Nephron progenitor cell (in vitro differentiated cells): Measurements from ENCODE around the gene KCNAB1.

ENCODE experiments used
- DNase-seq: peaks from one replicate; pipeline ENCODE4 v3.0.0; 2021
- H3K27ac Mint-ChIP-seq: 2 replicates; pipeline ENCODE4 v1.8.0; 2021; ENCODE audit warnings: mild to moderate bottlenecking, moderate library complexity, mixed read lengths
- H3K27me3 Mint-ChIP-seq: 2 replicates; pipeline ENCODE4 v1.8.0; 2021; ENCODE audit warnings: mild to moderate bottlenecking, low read depth, mixed read lengths; ENCODE audit not compliant: poor library complexity
- H3K36me3 Mint-ChIP-seq: 2 replicates; pipeline ENCODE4 v1.8.0; 2021; ENCODE audit warnings: low read depth, mixed read lengths
- H3K4me1 Mint-ChIP-seq: 2 replicates; pipeline ENCODE4 v1.8.0; 2021; ENCODE audit warnings: mixed read lengths
- H3K4me3 Mint-ChIP-seq: 2 replicates; pipeline ENCODE4 v1.8.0; 2021; ENCODE audit warnings: mild to moderate bottlenecking, moderate library complexity, mixed read lengths
- H3K9me3 Mint-ChIP-seq: 2 replicates; pipeline ENCODE4 v1.8.0; 2021; ENCODE audit warnings: mild to moderate bottlenecking, moderate library complexity, mixed read lengths
- TF ChIP-seq, protein P1 (sequence below): fragments of 200-600 bp; sonication (generic); IDR thresholded peaks from 2 replicates; pipeline ENCODE4 v1.5.0; 2021; ENCODE audit warnings: antibody characterized with exemption

KCNAB1 gene

DNA sequence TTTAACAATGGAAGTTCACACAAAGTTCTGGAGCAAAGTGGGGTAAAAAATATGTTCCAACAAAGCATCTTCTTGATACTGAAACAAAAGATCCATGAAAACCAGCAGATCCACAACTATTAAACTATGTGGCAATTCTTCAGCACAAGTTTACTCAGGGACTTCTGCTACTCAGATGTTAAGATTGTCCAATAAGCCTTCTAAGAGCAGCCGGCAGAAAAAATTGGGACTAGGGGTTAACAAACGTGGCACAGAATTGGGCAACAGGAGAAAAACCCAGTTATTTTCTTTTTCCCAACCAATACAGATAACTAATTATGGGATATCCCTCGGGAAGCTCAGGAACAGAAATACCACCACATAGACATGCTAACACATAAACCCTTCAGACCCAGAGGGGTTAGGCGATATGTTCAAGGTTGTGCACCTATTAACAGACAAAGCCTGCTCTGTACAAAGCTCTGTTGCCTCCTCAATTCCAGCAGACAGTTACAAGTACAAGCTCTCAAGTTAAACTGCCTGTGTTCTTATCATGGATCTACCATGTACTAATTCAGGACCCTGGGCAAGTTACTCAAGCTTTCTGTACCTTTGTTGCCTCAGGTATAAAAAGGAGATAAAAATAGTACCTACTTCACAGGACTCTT, 427.8 kb downstream of the KCNAB1 start:
- Mint-ChIP-seq H3K27me3 (no peaks in the 10 kb centered on the region), H3K27ac (peak overlapping the region; percentile 41), H3K9me3 (no peaks in the 10 kb centered on the region), H3K4me3 (no peak overlapping the region), H3K36me3 (peaks cover 72% of the 10 kb centered on the region), H3K4me1 (peaks cover 32% of the 10 kb centered on the region)
- TF ChIP-seq, protein P1, sequence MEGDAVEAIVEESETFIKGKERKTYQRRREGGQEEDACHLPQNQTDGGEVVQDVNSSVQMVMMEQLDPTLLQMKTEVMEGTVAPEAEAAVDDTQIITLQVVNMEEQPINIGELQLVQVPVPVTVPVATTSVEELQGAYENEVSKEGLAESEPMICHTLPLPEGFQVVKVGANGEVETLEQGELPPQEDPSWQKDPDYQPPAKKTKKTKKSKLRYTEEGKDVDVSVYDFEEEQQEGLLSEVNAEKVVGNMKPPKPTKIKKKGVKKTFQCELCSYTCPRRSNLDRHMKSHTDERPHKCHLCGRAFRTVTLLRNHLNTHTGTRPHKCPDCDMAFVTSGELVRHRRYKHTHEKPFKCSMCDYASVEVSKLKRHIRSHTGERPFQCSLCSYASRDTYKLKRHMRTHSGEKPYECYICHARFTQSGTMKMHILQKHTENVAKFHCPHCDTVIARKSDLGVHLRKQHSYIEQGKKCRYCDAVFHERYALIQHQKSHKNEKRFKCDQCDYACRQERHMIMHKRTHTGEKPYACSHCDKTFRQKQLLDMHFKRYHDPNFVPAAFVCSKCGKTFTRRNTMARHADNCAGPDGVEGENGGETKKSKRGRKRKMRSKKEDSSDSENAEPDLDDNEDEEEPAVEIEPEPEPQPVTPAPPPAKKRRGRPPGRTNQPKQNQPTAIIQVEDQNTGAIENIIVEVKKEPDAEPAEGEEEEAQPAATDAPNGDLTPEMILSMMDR, result no peak
- no peak for DNase-seq

DNA sequence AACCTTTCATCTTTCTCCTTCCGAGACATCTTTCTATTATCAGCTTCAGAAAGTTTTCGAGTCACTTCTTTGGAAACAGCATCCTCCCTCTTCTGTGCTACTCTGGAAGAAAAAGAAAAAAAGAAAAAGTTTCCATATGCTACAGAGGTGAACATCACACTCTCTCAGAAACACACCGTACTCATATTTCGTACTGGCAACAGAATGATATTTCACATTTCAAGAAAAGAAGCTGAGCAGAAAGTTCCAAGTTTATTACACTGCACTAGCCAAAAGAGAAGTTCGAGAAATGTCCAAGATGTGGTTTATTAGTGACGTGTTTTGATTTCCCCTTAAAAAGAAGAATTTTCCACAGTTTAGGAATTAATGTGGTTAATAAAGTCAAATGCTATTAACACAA, 428.5 kb downstream of the KCNAB1 start:
- Mint-ChIP-seq H3K4me1 (peaks cover 39% of the 10 kb centered on the region), H3K27me3 (no peaks in the 10 kb centered on the region), H3K4me3 (no peak overlapping the region), H3K27ac (no peak overlapping the region), H3K36me3 (peaks cover 69% of the 10 kb centered on the region), H3K9me3 (no peaks in the 10 kb centered on the region)
- DNase-seq, result no peak
- TF ChIP-seq, protein P1, result no peak

DNA sequence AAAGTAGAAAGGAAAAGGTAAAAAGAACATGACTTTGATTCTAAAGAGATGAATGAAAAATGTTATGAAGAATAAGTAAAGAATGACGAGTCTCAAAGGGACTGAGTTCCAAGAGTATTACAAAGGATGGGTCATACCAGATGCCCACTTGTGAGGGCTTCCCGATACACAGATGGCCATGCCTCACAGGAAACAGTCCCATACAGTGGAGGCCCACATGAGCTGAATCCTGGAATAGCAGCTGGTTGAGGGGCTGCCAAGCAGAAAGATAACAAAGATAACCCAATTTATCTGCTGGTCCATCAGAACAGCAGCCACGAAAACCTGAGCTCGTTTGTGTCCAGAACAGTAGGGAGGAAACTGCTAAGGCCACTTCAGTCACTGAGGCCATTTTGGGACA, 430.9 kb downstream of the KCNAB1 start:
- TF ChIP-seq, protein P1, result no peak
- H3K27ac Mint-ChIP-seq, result peak overlapping the region; percentile 84
- H3K27me3 Mint-ChIP-seq, result no peaks in the 10 kb centered on the region
- peaks cover 3% of the 10 kb centered on the region for H3K9me3 Mint-ChIP-seq
- H3K36me3 Mint-ChIP-seq, result peaks cover 55% of the 10 kb centered on the region
- no peak for DNase-seq
- H3K4me1 Mint-ChIP-seq, result peaks cover 51% of the 10 kb centered on the region
- no peak overlapping the region for H3K4me3 Mint-ChIP-seq

DNA sequence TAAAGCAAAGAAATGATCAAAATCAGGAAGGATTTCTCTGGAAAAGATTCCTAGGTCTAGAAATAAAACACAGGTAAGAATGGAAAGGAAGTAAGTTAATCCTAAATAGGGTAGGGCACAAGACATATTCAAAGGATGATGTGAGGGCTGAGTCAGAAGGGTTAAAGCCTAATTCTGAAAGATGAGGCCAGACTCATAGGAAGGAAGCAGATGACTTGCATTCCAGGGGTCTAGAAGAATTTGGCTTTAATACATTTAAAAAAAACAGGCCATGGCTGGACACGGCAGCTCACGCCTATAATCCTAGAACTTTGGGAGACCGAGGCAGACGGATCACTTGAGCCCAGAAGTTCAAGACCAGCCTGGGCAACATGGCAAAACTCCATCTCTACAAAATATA, 431.4 kb downstream of the KCNAB1 start:
- no peaks in the 10 kb centered on the region for H3K27me3 Mint-ChIP-seq
- no peak for DNase-seq
- peak overlapping the region; percentile 84 for H3K27ac Mint-ChIP-seq
- H3K4me3 Mint-ChIP-seq, result peak overlapping the region; percentile 25
- peaks cover 3% of the 10 kb centered on the region for H3K9me3 Mint-ChIP-seq
- TF ChIP-seq, protein P1, result no peak
- peaks cover 52% of the 10 kb centered on the region for H3K4me1 Mint-ChIP-seq
- peaks cover 50% of the 10 kb centered on the region for H3K36me3 Mint-ChIP-seq

DNA sequence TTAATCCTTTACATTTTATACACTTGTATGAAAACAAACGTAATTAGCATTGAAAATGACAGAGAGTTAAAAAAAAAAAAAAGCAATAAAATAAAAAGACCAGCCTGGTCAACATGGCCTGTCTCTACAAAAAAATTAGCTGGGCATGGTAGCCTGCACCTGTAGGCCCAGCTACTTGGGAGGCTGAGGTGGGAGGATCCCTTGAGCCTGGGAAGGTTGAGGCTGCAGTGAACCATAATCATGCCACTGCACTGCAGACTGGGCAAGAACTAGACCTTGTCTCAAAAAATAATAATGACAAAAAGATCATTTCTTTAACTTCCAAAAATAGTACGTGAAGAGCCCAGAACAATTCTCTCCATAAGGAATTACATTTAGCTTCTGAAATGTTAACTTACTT, 432.6 kb downstream of the KCNAB1 start:
- H3K4me3 Mint-ChIP-seq, result peak overlapping the region; percentile 99
- H3K27me3 Mint-ChIP-seq, result peaks cover 3% of the 10 kb centered on the region
- H3K4me1 Mint-ChIP-seq, result peaks cover 52% of the 10 kb centered on the region
- no peak overlapping the region for H3K27ac Mint-ChIP-seq
- peaks cover 3% of the 10 kb centered on the region for H3K9me3 Mint-ChIP-seq
- DNase-seq, result no peak
- TF ChIP-seq, protein P1, result no peak
- peaks cover 38% of the 10 kb centered on the region for H3K36me3 Mint-ChIP-seq

DNA sequence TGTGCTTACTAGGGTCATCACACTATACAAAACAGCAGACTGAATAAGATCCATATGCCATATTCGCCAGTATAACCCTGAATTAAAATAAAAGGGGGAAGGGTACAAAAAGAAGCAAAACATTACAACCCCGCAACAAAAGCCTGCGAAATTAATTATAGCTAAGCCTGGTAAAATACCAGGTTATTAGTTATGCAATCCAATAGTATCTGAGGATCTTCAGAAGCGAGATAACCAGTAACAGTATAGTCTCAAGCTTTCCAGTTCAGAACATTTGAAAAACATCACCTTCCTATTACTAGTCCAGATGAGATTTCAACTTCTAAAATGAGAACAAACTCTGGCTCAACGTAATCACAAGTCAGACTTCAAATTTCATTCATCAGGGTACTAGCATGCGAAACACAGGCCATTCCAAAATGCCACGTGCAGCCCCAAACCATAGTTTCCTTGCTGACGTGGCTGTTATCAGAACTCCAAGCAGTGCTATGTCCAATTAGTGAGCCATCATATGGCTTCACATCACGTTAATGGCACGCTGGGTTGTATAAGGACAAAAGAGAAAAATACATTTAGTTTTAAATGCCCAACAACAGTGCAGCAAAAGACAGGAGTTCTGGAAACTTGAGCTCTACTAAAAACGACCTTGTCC, 433.5 kb downstream of the KCNAB1 start:
- peak overlapping the region; percentile 99 for H3K4me3 Mint-ChIP-seq
- peaks cover 3% of the 10 kb centered on the region for H3K27me3 Mint-ChIP-seq
- peaks cover 3% of the 10 kb centered on the region for H3K9me3 Mint-ChIP-seq
- TF ChIP-seq, protein P1, result no peak
- H3K27ac Mint-ChIP-seq, result peak overlapping the region; percentile 100
- peaks cover 32% of the 10 kb centered on the region for H3K36me3 Mint-ChIP-seq
- peaks cover 52% of the 10 kb centered on the region for H3K4me1 Mint-ChIP-seq
- DNase-seq, result no peak
